Thyroid gland (tissue), 4 donors: ENCODE data around the gene IFITM1.

Source experiments
- CTCF ChIP-seq, 6 experiments: fragments of 200-600 bp in 3 of 6; fragments of 450-650 bp in 3 of 6; sonication (generic) in 3 of 6; IDR thresholded peaks; one replicate each; pipeline ENCODE4 v1.5.1; 2016 to 2019; ENCODE audit warnings: antibody characterized with exemption in 6 of 6, mild to moderate bottlenecking in 2 of 6, inconsistent platforms in 1 of 6, moderate library complexity in 1 of 6
- POLR2A ChIP-seq, 2 donors: fragments of 450-650 bp; IDR thresholded peaks; one replicate each; pipeline ENCODE4 v1.6.1; 2017; ENCODE audit warnings: antibody characterized with exemption in 2 of 2, mild to moderate bottlenecking in 2 of 2, moderate library complexity in 1 of 2

GRCh38 chr11:285021-285893 lies 28.6 kb upstream of the IFITM1 start:
- no peak for TF ChIP-seq CTCF (IDR thresholded peaks at IDR 0.05)
- no peak for TF ChIP-seq POLR2A (IDR thresholded peaks at IDR 0.05)
